M059J (cell line): ENCODE data around the gene ICAM2. TPM values are rescaled to one million over a fixed set of nuclear protein-coding genes. Genes with fewer than 3 reads are reported as not detected.
"Not testable (repeated sequence)": the region's sequence is repeated elsewhere in the genome, so short reads cannot be mapped to it uniquely, and the experiment has no call there.

ENCODE experiments used
- DNase-seq: peaks from one replicate; pipeline ENCODE4 v3.0.0-alpha.2; 2012; ENCODE audit warnings: low read depth
- total RNA-seq: library from RNA; depleted of rRNA; stranded (reverse); fragments of >200 nt; shearing (Covaris generic); gene quantifications from 2 replicates; pipeline ENCODE4 v1.2.3, GENCODE V29; 2014

ICAM2 gene
- total RNA-seq, 1 experiment from 2014 or later, result 0.84 TPM

GRCh38 chr17:63997341-63998048, 22.9 kb downstream of the ICAM2 start:
- no peak for DNase-seq

GRCh38 chr17:63996430-63997182, 23.8 kb downstream of the ICAM2 start:
- no peak for DNase-seq

- no peak for DNase-seq
Measured at GRCh38 chr17:63995626-63996025, 24.8 kb downstream of the ICAM2 start.

- no peak for DNase-seq
Measured at GRCh38 chr17:63993368-63993985, 27.0 kb downstream of the ICAM2 start.

- no peak for DNase-seq
Measured at GRCh38 chr17:63991611-63992010, 28.8 kb downstream of the ICAM2 start.

GRCh38 chr17:63989622-63990345, 30.6 kb downstream of the ICAM2 start:
- DNase-seq, result no peak

GRCh38 chr17:63988741-63989621, 31.5 kb downstream of the ICAM2 start:
- no peak for DNase-seq

GRCh38 chr17:63988127-63988478, 32.3 kb downstream of the ICAM2 start:
- DNase-seq, result no peak

GRCh38 chr17:63987221-63988126, 33.0 kb downstream of the ICAM2 start:
- DNase-seq, result no peak

- DNase-seq, result no peak
Measured at GRCh38 chr17:63986821-63987220, 33.6 kb downstream of the ICAM2 start.

GRCh38 chr17:63985387-63986140, 34.9 kb downstream of the ICAM2 start:
- DNase-seq, result no peak

- DNase-seq, result peak; percentile 81
Measured at GRCh38 chr17:63984651-63985386, 35.6 kb downstream of the ICAM2 start.

- no peak for DNase-seq
Measured at GRCh38 chr17:63984236-63984635, 36.2 kb downstream of the ICAM2 start.

GRCh38 chr17:63983320-63983719, 37.1 kb downstream of the ICAM2 start:
- no peak for DNase-seq

- not testable (repeated sequence) for DNase-seq
Measured at GRCh38 chr17:63982641-63983040, 37.8 kb downstream of the ICAM2 start.

GRCh38 chr17:63978272-63979200, 41.9 kb downstream of the ICAM2 start:
- no peak for DNase-seq

GRCh38 chr17:63976702-63977101, 43.7 kb downstream of the ICAM2 start:
- no peak for DNase-seq
